Common myeloid progenitor, CD34-positive (primary cell): ENCODE results near the gene SERINC5.
"Not testable (repeated sequence)": the region's sequence is repeated elsewhere in the genome, so short reads cannot be mapped to it uniquely, and the experiment has no call there.

ENCODE experiments used
- CTCF ChIA-PET: fragments of 350-600 bp; sonication (Branson Sonifier 250); formaldehyde crosslinking; loops from one replicate; lab custom pipeline; 2021; ENCODE audit warnings: antibody characterized with exemption; lab: Charles Lee
- POLR2A ChIA-PET: fragments of 350-600 bp; sonication (Branson Sonifier 250); formaldehyde crosslinking; loops from one replicate; lab custom pipeline; 2021; ENCODE audit warnings: antibody characterized with exemption; lab: Charles Lee
- DNase-seq, 3 donors: peaks; one replicate each; pipeline versions ENCODE4 v3.0.0 to v3.0.0-alpha.2; 2013
- H3K27ac ChIP-seq, 2 experiments: 1 replicate in 1 of 2; 2 replicates in 1 of 2; pipeline ENCODE4 v1.7.0; 2013; ENCODE audit warnings: inconsistent platforms in 2 of 2, low read length in 2 of 2, mild to moderate bottlenecking in 2 of 2, low read depth in 1 of 2, moderate library complexity in 1 of 2; ENCODE audit not compliant: severe bottlenecking in 2 of 2, insufficient read depth in 1 of 2, poor library complexity in 1 of 2
- H3K27me3 ChIP-seq, 5 experiments: replicated peaks in 2 of 5; 1 replicate in 3 of 5; 2 replicates in 2 of 5; pipeline versions ENCODE4 v1.6.1 to v1.7.0; 2013; ENCODE audit warnings: low read length in 4 of 5, mild to moderate bottlenecking in 2 of 5, moderate library complexity in 2 of 5, inconsistent platforms in 1 of 5; ENCODE audit not compliant: insufficient read depth in 5 of 5, control insufficient read depth in 4 of 5
- H3K36me3 ChIP-seq, 4 experiments: 1 replicate in 2 of 4; 2 replicates in 2 of 4; pipeline versions ENCODE4 v1.6.1 to v1.7.0; 2013; ENCODE audit warnings: low read length in 3 of 4, control low read depth in 1 of 4, mild to moderate bottlenecking in 1 of 4; ENCODE audit not compliant: control insufficient read depth in 4 of 4, insufficient read depth in 4 of 4
- H3K4me1 ChIP-seq, 4 experiments: 1 replicate in 3 of 4; 2 replicates in 1 of 4; pipeline versions ENCODE4 v1.6.1 to v1.7.1; 2013; ENCODE audit warnings: low read length in 3 of 4, mild to moderate bottlenecking in 3 of 4, control low read depth in 1 of 4, inconsistent platforms in 1 of 4, moderate library complexity in 1 of 4; ENCODE audit not compliant: control insufficient read depth in 4 of 4, insufficient read depth in 4 of 4; ENCODE audit errors: control extremely low read depth in 1 of 4
- H3K4me3 ChIP-seq, 7 experiments: 1 replicate in 4 of 7; 2 replicates in 3 of 7; pipeline versions ENCODE4 v1.5.1 to v1.7.0; 2013; ENCODE audit warnings: mild to moderate bottlenecking in 7 of 7, low read length in 6 of 7, moderate library complexity in 6 of 7, inconsistent platforms in 2 of 7, low read depth in 2 of 7, control low read depth in 1 of 7; ENCODE audit not compliant: insufficient read depth in 4 of 7, control insufficient read depth in 1 of 7; ENCODE audit errors: extremely low read depth in 1 of 7
- H3K9me3 ChIP-seq, 5 experiments: 1 replicate in 4 of 5; 2 replicates in 1 of 5; pipeline versions ENCODE4 v1.6.1 to v1.7.1; 2013; ENCODE audit warnings: low read length in 4 of 5, mild to moderate bottlenecking in 2 of 5, inconsistent platforms in 1 of 5, low read depth in 1 of 5, moderate library complexity in 1 of 5; ENCODE audit not compliant: control insufficient read depth in 4 of 5, insufficient read depth in 2 of 5; ENCODE audit errors: control extremely low read depth in 1 of 5
- WGBS: methylation state at CpG from one replicate; pipeline ENCODE4 v1.1.5; 2013; ENCODE audit not compliant: insufficient coverage; 5-methylcytosine and 5-hydroxymethylcytosine counted together

Gene SERINC5

GRCh38 chr5:80119372-80119771, 136.5 kb downstream of the SERINC5 start:
- Histone ChIP-seq H3K27me3 (no peaks in the 10 kb centered on the region), H3K9me3 (peaks cover 0 to 7% (median 3%) of the 10 kb centered on the region in 5 experiments), H3K4me1 (peaks cover 0 to 3% (median 0%) of the 10 kb centered on the region in 4 experiments), H3K27ac (no peak overlapping the region), H3K4me3 (no peak overlapping the region), H3K36me3 (no peaks in the 10 kb centered on the region)
- DNase-seq: no peak
- ChIA-PET POLR2A (no interaction called here), CTCF (interaction anchor here (0.9 to 1.2 kb wide), 2 partner anchors 10 to 35 kb away, joined by 3 to 4 read pairs; no protein-coding TSS in a partner anchor)
- WGBS: 100% methylated on average over 2 of the region's 2 CpGs

- CTCF ChIA-PET: no interaction called here
- H3K9me3 ChIP-seq: peaks cover 0 to 7% (median 3%) of the 10 kb centered on the region in 5 experiments
These were observed 138.4 kb downstream of the SERINC5 start for GRCh38 chr5:80117446-80117845.

GRCh38 chr5:80116465-80116864, 139.4 kb downstream of the SERINC5 start:
- Histone ChIP-seq H3K36me3 (peaks cover 0 to 2% (median 0%) of the 10 kb centered on the region in 4 experiments), H3K4me3 (no peak overlapping the region), H3K4me1 (peaks cover 0 to 3% (median 0%) of the 10 kb centered on the region in 4 experiments), H3K27me3 (no peaks in the 10 kb centered on the region), H3K9me3 (peaks cover 0 to 7% (median 3%) of the 10 kb centered on the region in 5 experiments), H3K27ac (no peak overlapping the region)
- 93% methylated on average over 3 of the region's 4 CpGs for WGBS
- ChIA-PET CTCF (interaction anchor here (1.0 kb wide), 1 partner anchor 191 kb away, joined by 3 read pairs; no protein-coding TSS in a partner anchor), POLR2A (no interaction called here)
- no peak for DNase-seq

More at GRCh38 chr5:80117446-80117845, 138.4 kb downstream of the SERINC5 start:
- Histone ChIP-seq H3K27me3 (no peaks in the 10 kb centered on the region), H3K36me3 (peaks cover 0 to 2% (median 0%) of the 10 kb centered on the region in 4 experiments), H3K27ac (no peak overlapping the region), H3K4me1 (peaks cover 0 to 3% (median 0%) of the 10 kb centered on the region in 4 experiments), H3K4me3 (no peak overlapping the region)
- POLR2A ChIA-PET: interaction anchor here (0.7 kb wide), 1 partner anchor 156 kb away, joined by 6 read pairs; no protein-coding TSS in a partner anchor
- peak in 2 of 3 donors; percentile 24 to 33 for DNase-seq

- WGBS: 100% methylated on average over 3 of the region's 4 CpGs
These were observed 139.8 kb downstream of the SERINC5 start for GRCh38 chr5:80116000-80116399.

GRCh38 chr5:80114860-80115259, 141.0 kb downstream of the SERINC5 start:
- H3K4me3 ChIP-seq: no peak overlapping the region
- DNase-seq: no peak
- ChIA-PET POLR2A (no interaction called here), CTCF (no interaction called here)
- 97% methylated on average over 3 of the region's 3 CpGs for WGBS
- no peak overlapping the region for H3K27ac ChIP-seq
- H3K27me3 ChIP-seq: peaks cover 0 to 4% (median 0%) of the 10 kb centered on the region in 5 experiments
- H3K4me1 ChIP-seq: peaks cover 0 to 3% (median 0%) of the 10 kb centered on the region in 4 experiments
- peaks cover 0 to 3% (median 1%) of the 10 kb centered on the region in 5 experiments for H3K9me3 ChIP-seq
- H3K36me3 ChIP-seq: peaks cover 0 to 2% (median 0%) of the 10 kb centered on the region in 4 experiments

More at GRCh38 chr5:80116000-80116399, 139.8 kb downstream of the SERINC5 start:
- H3K9me3 ChIP-seq: peaks cover 0 to 3% (median 1%) of the 10 kb centered on the region in 5 experiments
- no peak overlapping the region for H3K4me3 ChIP-seq
- no peak for DNase-seq
- no peak overlapping the region for H3K27ac ChIP-seq
- no peaks in the 10 kb centered on the region for H3K27me3 ChIP-seq
- ChIA-PET CTCF (interaction anchor here (1.0 kb wide), 1 partner anchor 192 kb away, joined by 3 read pairs; no protein-coding TSS in a partner anchor), POLR2A (no interaction called here)
- H3K4me1 ChIP-seq: peaks cover 0 to 3% (median 0%) of the 10 kb centered on the region in 4 experiments
- H3K36me3 ChIP-seq: peaks cover 0 to 2% (median 0%) of the 10 kb centered on the region in 4 experiments

GRCh38 chr5:80111376-80111990, 144.4 kb downstream of the SERINC5 start:
- H3K4me1 ChIP-seq, POLR2A ChIA-PET, H3K36me3 ChIP-seq, H3K27ac ChIP-seq, H3K4me3 ChIP-seq, H3K27me3 ChIP-seq, H3K9me3 ChIP-seq, DNase-seq: not testable (repeated sequence)
- CTCF ChIA-PET: interaction anchor here (1.0 kb wide), 1 partner anchor 12 kb away, joined by 3 read pairs; no protein-coding TSS in a partner anchor
- 71% methylated on average over 5 of the region's 5 CpGs for WGBS
